H9 (cell line): Measurements from ENCODE around the gene GPS1. TPM values are rescaled to one million over a fixed set of nuclear protein-coding genes. Genes with fewer than 3 reads are reported as not detected.

ENCODE experiments used
- DNase-seq: peaks from one replicate; pipeline ENCODE4 v3.0.0-alpha.2; 2017
- H2AFZ ChIP-seq: one replicate; pipeline ENCODE4 v1.6.1; 2013; ENCODE audit warnings: mild to moderate bottlenecking, low read length, control low read depth, moderate library complexity
- H2AK5ac ChIP-seq: 2 replicates; pipeline ENCODE4 v1.6.1; 2013; ENCODE audit warnings: low read length, control low read depth, mixed read lengths; ENCODE audit not compliant: insufficient read length
- H2BK120ac ChIP-seq: one replicate; pipeline ENCODE4 v1.6.1; 2013; ENCODE audit warnings: low read depth, mild to moderate bottlenecking, low read length, control low read depth, inconsistent platforms; ENCODE audit not compliant: poor library complexity, severe bottlenecking
- H2BK12ac ChIP-seq: 2 replicates; pipeline ENCODE4 v1.6.1; 2013; ENCODE audit warnings: low read length, control low read depth, mixed read lengths, low read depth; ENCODE audit not compliant: insufficient read length
- H2BK15ac ChIP-seq: 2 replicates; pipeline ENCODE4 v1.6.1; 2013; ENCODE audit warnings: low read depth, low read length, control low read depth
- H2BK20ac ChIP-seq: one replicate; pipeline ENCODE4 v1.6.1; 2013; ENCODE audit warnings: low read depth, mild to moderate bottlenecking, low read length, control low read depth, inconsistent platforms; ENCODE audit not compliant: poor library complexity, severe bottlenecking
- H2BK5ac ChIP-seq: 2 replicates; pipeline ENCODE4 v1.6.1; 2013; ENCODE audit warnings: low read length, control low read depth, mixed read lengths; ENCODE audit not compliant: insufficient read length
- H3K14ac ChIP-seq: 2 replicates; pipeline ENCODE4 v1.6.1; 2013; ENCODE audit warnings: low read length, control low read depth; ENCODE audit not compliant: insufficient read depth
- H3K18ac ChIP-seq: 2 replicates; pipeline ENCODE4 v1.6.1; 2013; ENCODE audit warnings: low read depth, mild to moderate bottlenecking, mixed read lengths, low read length, control low read depth; ENCODE audit not compliant: insufficient read length
- H3K23ac ChIP-seq: 2 replicates; pipeline ENCODE4 v1.6.1; 2013; ENCODE audit warnings: low read length, control low read depth, mixed read lengths, low read depth; ENCODE audit not compliant: insufficient read length
- H3K23me2 ChIP-seq: 2 replicates; pipeline ENCODE4 v1.6.1; 2013; ENCODE audit warnings: low read depth, mild to moderate bottlenecking, mixed read lengths, low read length, control low read depth; ENCODE audit not compliant: insufficient read length, poor library complexity, severe bottlenecking
- H3K27ac ChIP-seq: 2 replicates; pipeline ENCODE4 v1.5.1; 2013; ENCODE audit warnings: low read length, control low read depth, mixed read lengths, low read depth; ENCODE audit not compliant: insufficient read length
- H3K27me3 ChIP-seq: 2 replicates; pipeline ENCODE4 v1.6.1; 2013; ENCODE audit warnings: low read length, control low read depth, inconsistent platforms; ENCODE audit not compliant: insufficient read depth
- H3K4ac ChIP-seq: 2 replicates; pipeline ENCODE4 v1.6.1; 2013; ENCODE audit warnings: low read depth, mild to moderate bottlenecking, control low read depth, inconsistent platforms, low read length, moderate library complexity
- H3K4me1 ChIP-seq: 2 replicates; pipeline ENCODE4 v1.6.1; 2013; ENCODE audit warnings: low read length, control low read depth, inconsistent platforms; ENCODE audit not compliant: insufficient read depth
- H3K4me2 ChIP-seq: 2 replicates; pipeline ENCODE4 v1.6.1; 2013; ENCODE audit warnings: low read length, control low read depth, mixed read lengths; ENCODE audit not compliant: insufficient read length, insufficient read depth
- H3K56ac ChIP-seq: 2 replicates; pipeline ENCODE4 v1.6.1; 2013; ENCODE audit warnings: low read depth, mild to moderate bottlenecking, mixed read lengths, low read length, control low read depth; ENCODE audit not compliant: insufficient read length
- H3K79me1 ChIP-seq: 2 replicates; pipeline ENCODE4 v1.6.1; 2013; ENCODE audit warnings: low read depth, mild to moderate bottlenecking, moderate library complexity, low read length, control low read depth, inconsistent platforms; ENCODE audit not compliant: insufficient read depth, poor library complexity, severe bottlenecking
- H3K79me2 ChIP-seq: 2 replicates; pipeline ENCODE4 v1.6.1; 2013; ENCODE audit warnings: low read length, control low read depth, inconsistent platforms; ENCODE audit not compliant: insufficient read depth
- H3K9ac ChIP-seq: 2 replicates; pipeline ENCODE4 v1.6.1; 2013; ENCODE audit warnings: low read length, control low read depth, mixed read lengths; ENCODE audit not compliant: insufficient read length; ENCODE audit errors: extremely low read depth
- H3K9me3 ChIP-seq: one replicate; pipeline ENCODE4 v1.6.1; 2013; ENCODE audit warnings: low read depth, low read length, inconsistent platforms; ENCODE audit not compliant: control insufficient read depth
- H3T11ph ChIP-seq: one replicate; pipeline ENCODE4 v1.6.1; 2013; ENCODE audit warnings: mild to moderate bottlenecking, low read length, control low read depth, inconsistent platforms
- H4K20me1 ChIP-seq: one replicate; pipeline ENCODE4 v1.6.1; 2013; ENCODE audit not compliant: control insufficient read depth, insufficient read length, insufficient read depth
- H4K5ac ChIP-seq: 2 replicates; pipeline ENCODE4 v1.6.1; 2013; ENCODE audit warnings: low read depth, mild to moderate bottlenecking, mixed read lengths, low read length, control low read depth; ENCODE audit not compliant: insufficient read length
- H4K8ac ChIP-seq: replicated peaks from 2 replicates; pipeline ENCODE4 v1.6.1; 2013; ENCODE audit warnings: low read length, control low read depth, mixed read lengths, low read depth; ENCODE audit not compliant: insufficient read length
- H4K91ac ChIP-seq: 2 replicates; pipeline ENCODE4 v1.6.1; 2013; ENCODE audit warnings: low read depth, mild to moderate bottlenecking, moderate library complexity, mixed read lengths, low read length, control low read depth; ENCODE audit not compliant: insufficient read length
- H3K27ac Mint-ChIP-seq, 3 experiments: 2 replicates in 2 of 3; 3 replicates in 1 of 3; pipeline ENCODE4 v1.8.0; 2020 to 2021; ENCODE audit warnings: mixed read lengths in 3 of 3, mild to moderate bottlenecking in 1 of 3, moderate library complexity in 1 of 3
- H3K27me3 Mint-ChIP-seq: 2 replicates; pipeline ENCODE4 v1.8.0; 2021; ENCODE audit warnings: low read depth, mild to moderate bottlenecking, moderate library complexity, mixed read lengths
- H3K36me3 Mint-ChIP-seq, 3 experiments: 2 replicates in 2 of 3; 3 replicates in 1 of 3; pipeline ENCODE4 v1.8.0; 2020 to 2021; ENCODE audit warnings: low read depth in 3 of 3, mixed read lengths in 3 of 3; ENCODE audit not compliant: insufficient read depth in 1 of 3
- H3K4me1 Mint-ChIP-seq, 2 experiments: 2 replicates each; pipeline ENCODE4 v1.8.0; 2020; ENCODE audit warnings: mixed read lengths in 2 of 2
- H3K4me3 Mint-ChIP-seq, 2 experiments: 2 replicates in 1 of 2; 3 replicates in 1 of 2; pipeline ENCODE4 v1.8.0; 2020 to 2021; ENCODE audit warnings: mild to moderate bottlenecking in 2 of 2, mixed read lengths in 2 of 2, moderate library complexity in 1 of 2
- H3K9me3 Mint-ChIP-seq, 2 experiments: 2 replicates in 1 of 2; 3 replicates in 1 of 2; pipeline ENCODE4 v1.8.0; 2020; ENCODE audit warnings: mild to moderate bottlenecking in 2 of 2, mixed read lengths in 2 of 2, moderate library complexity in 1 of 2
- WGBS: extraction: QIAGEN DNeasy Blood & Tissue Kit; methylation state at CpG from one replicate; pipeline ENCODE4 v1.1.7; 2013; ENCODE audit warnings: missing lambda C conversion rate, low lambda C conversion rate, mixed read lengths; ENCODE audit not compliant: insufficient read length; ENCODE audit errors: extremely low coverage; 5-methylcytosine and 5-hydroxymethylcytosine counted together
- total RNA-seq: library from RNA; stranded (reverse); gene quantifications from 2 replicates; pipeline ENCODE4 v1.2.1, GENCODE V29; 2021
- TF ChIP-seq, protein P1 (sequence below): fragments of 200-600 bp; sonication (generic); conservative IDR thresholded peaks from 3 replicates; pipeline ENCODE4 v1.8.0; 2021; ENCODE audit warnings: antibody characterized with exemption, mild to moderate bottlenecking

Gene GPS1
- total RNA-seq, 1 experiment from 2014 or later, result 164 TPM

DNA sequence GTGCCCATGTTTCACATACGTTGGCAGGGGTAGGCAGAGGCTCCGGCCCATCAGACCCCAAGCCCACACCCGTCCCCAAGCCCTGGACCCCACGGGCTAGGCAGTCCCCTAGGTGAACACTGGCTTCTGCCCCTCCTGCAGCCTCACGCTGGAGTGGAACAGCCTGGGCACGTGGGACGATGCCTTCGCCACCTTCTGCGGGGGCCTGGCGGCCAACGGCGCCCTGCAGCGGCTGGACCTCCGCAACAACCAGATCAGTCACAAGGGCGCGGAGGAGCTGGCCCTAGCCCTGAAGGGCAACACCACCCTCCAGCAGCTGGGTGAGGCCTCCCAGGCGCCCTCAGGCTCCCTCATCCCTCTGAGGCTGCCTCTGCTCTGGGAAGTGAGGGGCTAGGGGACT, 26.8 kb upstream of the GPS1 start:
- no peak overlapping the region for H2BK12ac ChIP-seq
- no peak overlapping the region for H2BK5ac ChIP-seq
- no peak overlapping the region for H3K9ac ChIP-seq
- Mint-ChIP-seq H3K9me3 (peaks cover 0 to 2% of the 10 kb centered on the region in 2 experiments; a peak in 1 of 5 replicates), H3K36me3 (peaks cover 3 to 10% (median 7%) of the 10 kb centered on the region in 3 experiments; a peak in 6 of 7 replicates), H3K4me3 (no peak overlapping the region; a peak in 1 of 5 replicates), H3K4me1 (peaks cover 7 to 18% of the 10 kb centered on the region in 2 experiments), H3K27ac (no peak overlapping the region), H3K27me3 (no peaks in the 10 kb centered on the region; the same call in none of the 2 replicates)
- no peaks in the 10 kb centered on the region for H4K20me1 ChIP-seq
- no peak overlapping the region for H3K14ac ChIP-seq
- H2BK120ac ChIP-seq, result no peak overlapping the region
- no peak overlapping the region for H3K4me2 ChIP-seq
- H3K23ac ChIP-seq, result no peak overlapping the region
- no peak overlapping the region for H3K18ac ChIP-seq
- no peak for DNase-seq
- H3K23me2 ChIP-seq, result peaks cover 5% of the 10 kb centered on the region
- H3K9me3 ChIP-seq, result no peaks in the 10 kb centered on the region
- H2BK15ac ChIP-seq, result no peak overlapping the region
- no CpG with 5 or more reads among the region's 17 CpGs for WGBS
- H3K79me2 ChIP-seq, result no peaks in the 10 kb centered on the region
- no peaks in the 10 kb centered on the region for H3K4me1 ChIP-seq
- no peak overlapping the region for H3K27ac ChIP-seq
- H2AK5ac ChIP-seq, result no peak overlapping the region
- no peak overlapping the region for H3K56ac ChIP-seq
- no peak overlapping the region for H2AFZ ChIP-seq
- no peaks in the 10 kb centered on the region for H3K27me3 ChIP-seq
- no peak overlapping the region for H4K8ac ChIP-seq
- H4K91ac ChIP-seq, result no peak overlapping the region
- peaks cover 5% of the 10 kb centered on the region for H3K79me1 ChIP-seq
- no peak overlapping the region for H2BK20ac ChIP-seq
- H3T11ph ChIP-seq, result no peak overlapping the region
- TF ChIP-seq, protein P1, sequence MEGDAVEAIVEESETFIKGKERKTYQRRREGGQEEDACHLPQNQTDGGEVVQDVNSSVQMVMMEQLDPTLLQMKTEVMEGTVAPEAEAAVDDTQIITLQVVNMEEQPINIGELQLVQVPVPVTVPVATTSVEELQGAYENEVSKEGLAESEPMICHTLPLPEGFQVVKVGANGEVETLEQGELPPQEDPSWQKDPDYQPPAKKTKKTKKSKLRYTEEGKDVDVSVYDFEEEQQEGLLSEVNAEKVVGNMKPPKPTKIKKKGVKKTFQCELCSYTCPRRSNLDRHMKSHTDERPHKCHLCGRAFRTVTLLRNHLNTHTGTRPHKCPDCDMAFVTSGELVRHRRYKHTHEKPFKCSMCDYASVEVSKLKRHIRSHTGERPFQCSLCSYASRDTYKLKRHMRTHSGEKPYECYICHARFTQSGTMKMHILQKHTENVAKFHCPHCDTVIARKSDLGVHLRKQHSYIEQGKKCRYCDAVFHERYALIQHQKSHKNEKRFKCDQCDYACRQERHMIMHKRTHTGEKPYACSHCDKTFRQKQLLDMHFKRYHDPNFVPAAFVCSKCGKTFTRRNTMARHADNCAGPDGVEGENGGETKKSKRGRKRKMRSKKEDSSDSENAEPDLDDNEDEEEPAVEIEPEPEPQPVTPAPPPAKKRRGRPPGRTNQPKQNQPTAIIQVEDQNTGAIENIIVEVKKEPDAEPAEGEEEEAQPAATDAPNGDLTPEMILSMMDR, result no peak
- no peak overlapping the region for H4K5ac ChIP-seq
- no peak overlapping the region for H3K4ac ChIP-seq
